Left renal cortex interstitium (tissue), 4 donors: Measurements from ENCODE around the gene PEG3. TPM values are rescaled to one million over a fixed set of nuclear protein-coding genes. Genes with fewer than 3 reads are reported as not detected.
"Not testable (repeated sequence)": the region's sequence is repeated elsewhere in the genome, so short reads cannot be mapped to it uniquely, and the experiment has no call there.

Experiments used
- DNase-seq, 4 donors: peaks; one replicate each; pipeline ENCODE4 v3.0.0-alpha.2; 2013; ENCODE audit warnings: low read depth in 4 of 4, low spot score in 2 of 4, missing footprints in 1 of 4
- polyA plus RNA-seq, 4 donors: library from polyadenylated mRNA; unstranded; fragments of 120-200 nt; gene quantifications; one replicate each; pipeline ENCODE4 v1.2.1, GENCODE V29; 2013; ENCODE audit not compliant: insufficient read length in 4 of 4

Gene PEG3
- polyA plus RNA-seq, result 10 to 100 TPM; 50.6 to 95.4 (median 77.1) TPM

DNA sequence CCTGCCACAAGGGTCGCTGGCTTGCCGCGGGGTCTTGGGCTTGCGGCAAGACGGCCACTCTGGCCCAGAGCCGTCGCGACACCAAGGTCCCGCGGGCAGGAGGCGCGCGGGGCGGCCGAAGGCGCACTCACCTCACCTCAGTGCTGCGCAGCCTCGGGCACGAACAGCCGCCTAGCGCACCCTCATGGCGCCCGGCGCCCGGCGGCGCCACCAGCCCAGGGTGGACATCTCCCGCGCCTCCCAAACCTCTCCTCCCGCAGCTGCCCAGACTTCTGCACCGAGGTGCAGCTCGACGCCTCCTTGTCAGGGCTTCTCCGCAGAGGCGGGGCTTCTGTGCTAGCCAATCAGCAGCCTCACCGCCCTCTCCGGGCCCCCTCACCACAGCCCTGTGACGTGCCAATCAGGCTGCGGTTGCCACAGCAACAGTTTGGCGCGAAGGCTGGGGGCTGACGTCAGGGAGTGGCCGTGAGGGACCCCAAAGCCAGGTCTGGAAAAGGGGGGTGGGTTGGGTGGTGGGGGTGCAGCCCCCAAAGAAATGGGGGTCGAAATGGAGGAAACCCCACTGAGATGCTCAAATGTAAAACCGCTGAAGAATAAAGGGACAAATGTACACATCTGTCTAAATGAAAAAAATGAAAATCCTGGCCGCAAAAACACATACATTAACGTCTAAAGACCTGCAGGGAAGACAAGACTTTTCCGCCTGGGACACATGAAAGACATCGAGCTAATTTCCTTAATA is at the start of gene PEG3, which contains the start of gene ZIM2:
Gene PEG3 (minus strand): TSS at position 276 of the 742 bp plus-strand sequence. CDS start 16,071 bp downstream, outside the sequence.
Gene ZIM2 (minus strand): TSS at position 276 of the 742 bp plus-strand sequence. CDS start 16,449 bp downstream, outside the sequence.
- DNase-seq, result peak; percentile 41 to 80 (median 70)

DNA sequence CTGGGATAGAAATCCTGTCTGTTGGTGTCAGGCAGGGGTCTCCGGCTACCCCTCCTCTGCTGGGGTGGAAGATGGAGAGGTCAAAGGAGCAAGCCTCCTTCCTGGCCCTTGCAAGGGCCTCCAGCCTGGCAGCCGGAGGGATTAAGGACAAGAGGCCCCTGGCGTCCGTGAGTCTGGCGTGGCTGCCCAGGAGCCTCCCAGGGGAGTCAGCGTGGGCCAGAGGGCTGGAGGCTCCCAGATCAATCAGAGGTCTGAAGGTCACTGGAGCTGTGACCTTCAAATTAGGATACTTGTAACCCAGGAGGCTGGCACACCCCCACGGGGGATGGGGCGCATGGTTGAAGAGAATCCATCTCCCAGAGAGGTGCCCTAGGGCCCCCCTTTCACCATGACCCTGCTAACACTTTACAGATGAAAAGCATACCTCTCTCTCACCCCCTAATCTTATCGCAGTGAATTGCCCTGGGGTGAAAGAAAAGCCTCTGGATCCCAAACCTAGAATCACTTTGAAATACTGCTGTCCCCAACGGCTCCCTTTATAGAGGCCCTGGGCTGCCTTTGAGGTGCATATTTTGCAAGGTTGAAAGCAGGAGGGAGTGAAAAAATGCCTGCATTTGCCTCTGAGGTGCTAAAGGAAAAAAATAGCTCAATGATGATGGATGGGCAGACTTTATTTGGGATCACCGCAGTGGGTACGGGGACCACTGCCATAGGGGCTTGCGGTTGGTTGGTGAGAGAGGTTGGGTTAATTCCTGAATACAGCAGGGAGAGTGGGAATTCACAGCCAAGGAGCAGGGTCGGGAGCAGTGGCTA is 44.9 kb upstream of the PEG3 start:
- DNase-seq, result no peak

DNA sequence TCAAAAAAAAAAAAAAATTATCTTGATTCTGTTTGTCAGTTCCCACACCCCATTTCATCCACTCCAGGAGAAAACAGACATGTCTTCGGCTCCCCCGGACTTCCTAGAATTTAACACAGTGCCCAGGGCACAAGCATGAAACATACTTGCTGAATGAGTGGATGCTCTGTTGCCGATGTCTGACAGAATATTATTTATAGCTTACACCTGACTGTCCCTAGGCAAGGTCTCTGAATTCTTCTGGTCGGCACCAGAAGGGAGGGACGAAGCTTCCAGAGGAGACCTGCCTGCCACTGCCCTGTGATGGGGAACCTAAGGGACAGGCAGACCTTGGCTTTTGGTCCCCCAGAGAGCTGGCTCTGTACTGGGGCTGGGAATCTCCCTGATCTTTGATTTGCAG is 43.9 kb upstream of the PEG3 start:
- DNase-seq, result no peak

DNA sequence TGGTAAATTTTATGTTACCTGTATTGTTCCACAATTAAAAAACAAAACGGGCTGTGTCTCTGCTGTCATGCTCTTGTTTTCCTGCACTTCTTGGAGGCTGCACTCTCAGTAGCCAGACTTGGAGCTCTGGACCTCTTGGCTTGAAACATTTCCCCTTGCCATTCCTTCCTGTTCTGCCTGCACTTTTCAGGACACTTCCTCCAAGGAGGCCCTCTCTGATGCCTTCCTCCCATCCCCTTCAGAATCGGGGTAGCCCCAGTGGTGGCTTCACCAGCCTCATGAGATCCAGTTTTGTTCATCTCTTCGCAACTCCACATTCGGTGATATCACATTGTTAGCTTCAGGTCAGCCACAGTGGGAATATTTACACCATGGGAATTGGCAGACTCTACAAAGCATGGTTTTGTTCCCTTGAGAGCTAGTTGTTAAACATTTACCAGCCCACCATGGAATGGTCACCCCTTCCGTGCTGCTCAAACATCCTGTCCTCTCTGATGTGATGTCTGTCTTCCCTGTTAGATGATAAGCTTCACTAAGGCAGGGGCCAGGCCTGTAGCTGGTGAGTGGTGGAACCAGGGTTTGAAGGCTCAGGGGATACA is 40.2 kb upstream of the PEG3 start:
- no peak for DNase-seq

DNA sequence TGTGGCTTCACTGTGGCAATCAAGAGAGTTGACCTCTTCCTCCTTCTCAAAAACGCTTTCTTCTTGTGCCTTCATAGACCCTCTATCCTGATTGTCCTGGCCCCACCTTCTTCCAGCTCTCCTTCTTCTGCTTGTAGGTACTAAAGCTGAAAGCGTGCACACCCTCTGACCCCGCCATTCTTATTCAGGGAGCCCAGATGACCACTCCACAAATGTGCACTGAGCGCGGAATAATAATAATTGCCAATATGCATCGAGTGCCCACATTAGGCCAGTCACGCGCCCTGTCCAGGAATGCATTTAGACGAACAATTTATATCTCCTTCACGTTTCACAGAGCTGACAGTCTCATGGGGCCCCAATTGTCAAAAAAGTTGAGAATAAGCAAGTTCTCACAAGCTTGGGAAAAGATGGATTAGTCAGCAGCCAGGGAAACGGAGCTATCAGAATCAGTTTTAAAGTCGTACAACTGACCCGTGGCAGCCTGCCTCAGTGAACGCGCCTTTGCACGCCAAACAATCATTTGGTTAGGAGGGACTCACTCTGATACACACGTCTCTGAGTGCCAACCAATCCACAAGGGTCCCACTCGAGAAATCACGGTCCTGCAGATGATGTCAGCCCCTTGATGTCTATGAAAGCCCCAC is 36.7 kb upstream of the PEG3 start:
- no peak for DNase-seq

DNA sequence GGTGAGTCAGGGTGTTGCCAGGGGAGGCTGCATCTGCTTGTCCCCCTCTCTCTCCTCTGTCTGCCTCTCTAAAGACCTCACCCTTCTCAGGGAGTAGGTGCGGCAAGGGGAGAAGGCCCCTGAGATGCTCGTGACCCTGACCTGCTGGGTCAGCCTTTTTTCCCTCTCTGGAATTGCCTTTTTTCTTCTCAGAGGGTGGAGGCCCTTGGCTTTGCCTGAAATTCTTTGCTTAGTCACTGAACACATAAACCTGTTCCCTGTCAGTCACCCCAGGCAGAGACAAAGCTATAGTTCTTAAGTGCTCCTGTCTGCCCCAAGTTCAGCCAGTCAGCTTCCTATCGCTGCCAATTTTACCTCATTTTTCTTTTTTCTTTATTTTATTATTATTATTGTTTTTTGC is 35.2 kb upstream of the PEG3 start:
- no peak for DNase-seq

DNA sequence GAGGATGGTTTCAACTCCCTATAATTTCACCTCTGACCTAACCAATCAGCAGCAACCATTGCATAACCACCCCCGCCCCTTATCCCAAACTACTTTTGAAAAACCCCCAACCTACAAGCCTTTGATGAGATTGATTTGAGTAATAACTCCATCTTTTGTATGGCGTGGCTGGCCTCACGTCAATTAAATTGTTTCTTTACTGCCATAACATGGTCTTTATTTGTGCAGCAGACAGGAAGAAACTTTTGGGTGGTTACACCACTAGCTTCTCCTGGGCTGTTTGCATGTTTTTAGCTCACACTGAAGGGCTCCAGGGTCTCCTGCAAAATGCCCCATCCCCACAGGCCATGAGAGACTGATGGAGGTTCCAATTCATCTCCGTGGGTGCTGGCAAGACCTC is 34.0 kb upstream of the PEG3 start:
- DNase-seq, result no peak

DNA sequence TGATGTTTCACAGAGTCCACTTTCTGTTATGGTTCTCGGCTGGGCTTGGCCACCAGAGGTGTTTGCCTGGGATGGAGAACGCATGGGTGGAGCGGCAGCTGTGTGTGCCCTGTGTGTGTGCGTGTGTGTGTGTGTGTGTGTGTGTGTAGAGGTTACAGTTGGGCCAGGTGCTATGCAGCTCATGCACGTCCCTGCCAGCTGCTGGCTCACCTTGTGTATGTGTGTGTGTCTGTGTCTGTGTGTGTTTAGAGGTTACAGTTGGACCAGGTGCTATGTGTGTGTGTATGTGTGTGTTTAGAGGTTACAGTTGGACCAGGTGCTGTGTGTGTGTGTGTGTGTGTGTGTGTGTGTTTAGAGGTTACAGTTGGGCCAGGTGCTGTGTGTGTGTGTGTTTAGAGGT is 33.0 kb upstream of the PEG3 start:
- no peak for DNase-seq

DNA sequence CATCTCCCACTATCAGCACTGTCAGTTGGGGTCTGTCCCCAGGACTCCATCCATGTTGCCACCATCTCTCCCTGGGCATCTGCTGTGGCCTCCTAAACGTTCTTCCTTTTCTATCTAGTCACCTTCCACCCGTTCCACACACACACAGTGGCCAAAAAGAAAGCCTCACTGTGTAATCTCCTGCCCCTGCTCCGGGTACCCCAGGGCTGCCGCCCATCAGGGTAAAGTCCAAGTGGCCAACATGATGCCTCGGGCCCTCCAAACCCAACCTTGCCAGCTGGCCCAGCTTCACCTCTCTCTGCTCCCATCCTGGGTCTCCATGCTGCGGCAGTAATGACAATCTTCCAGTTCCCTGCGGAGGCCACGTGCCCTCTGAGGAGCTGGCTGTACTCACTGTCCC is 29.4 kb upstream of the PEG3 start:
- DNase-seq, result no peak

DNA sequence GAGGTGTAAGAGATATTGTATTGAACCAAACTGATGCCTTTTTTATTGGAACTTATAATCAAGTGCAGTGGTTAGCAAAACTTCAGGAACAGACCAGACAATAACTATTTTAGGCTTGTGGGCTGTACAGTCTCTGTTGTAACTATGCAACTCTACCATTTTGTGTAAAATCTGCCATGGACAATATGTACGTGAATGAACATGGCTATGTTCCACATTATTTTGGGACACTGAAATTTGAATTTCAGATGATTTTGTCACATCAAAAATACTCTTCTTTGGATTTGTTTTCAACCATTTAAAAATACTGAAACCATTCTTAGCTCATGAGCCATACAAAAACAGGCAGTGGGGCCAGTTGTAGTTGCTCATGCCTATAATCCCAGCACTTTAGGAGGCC is 27.9 kb upstream of the PEG3 start:
- DNase-seq, result no peak

DNA sequence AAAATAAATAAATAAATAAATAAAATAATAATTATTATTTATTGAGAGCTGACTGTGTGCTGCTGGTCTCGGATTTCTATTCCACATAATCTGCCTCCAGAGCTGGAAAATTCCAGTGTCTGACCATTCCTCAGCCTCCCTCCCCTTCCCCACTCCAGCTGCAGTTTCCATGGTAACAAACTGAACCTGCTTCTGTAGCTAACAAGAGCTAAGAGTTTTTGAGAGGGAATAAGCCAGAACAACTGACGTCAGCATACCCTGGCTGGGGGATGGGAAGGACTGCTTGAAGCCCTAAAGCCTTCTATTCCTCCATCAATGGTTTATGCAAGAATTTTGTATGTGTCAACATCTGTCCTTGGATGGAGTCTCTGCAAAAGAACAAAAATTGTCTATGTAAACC is 26.0 kb upstream of the PEG3 start:
- peak in 3 of 4 donors; percentile 40 to 46 (median 41) for DNase-seq

DNA sequence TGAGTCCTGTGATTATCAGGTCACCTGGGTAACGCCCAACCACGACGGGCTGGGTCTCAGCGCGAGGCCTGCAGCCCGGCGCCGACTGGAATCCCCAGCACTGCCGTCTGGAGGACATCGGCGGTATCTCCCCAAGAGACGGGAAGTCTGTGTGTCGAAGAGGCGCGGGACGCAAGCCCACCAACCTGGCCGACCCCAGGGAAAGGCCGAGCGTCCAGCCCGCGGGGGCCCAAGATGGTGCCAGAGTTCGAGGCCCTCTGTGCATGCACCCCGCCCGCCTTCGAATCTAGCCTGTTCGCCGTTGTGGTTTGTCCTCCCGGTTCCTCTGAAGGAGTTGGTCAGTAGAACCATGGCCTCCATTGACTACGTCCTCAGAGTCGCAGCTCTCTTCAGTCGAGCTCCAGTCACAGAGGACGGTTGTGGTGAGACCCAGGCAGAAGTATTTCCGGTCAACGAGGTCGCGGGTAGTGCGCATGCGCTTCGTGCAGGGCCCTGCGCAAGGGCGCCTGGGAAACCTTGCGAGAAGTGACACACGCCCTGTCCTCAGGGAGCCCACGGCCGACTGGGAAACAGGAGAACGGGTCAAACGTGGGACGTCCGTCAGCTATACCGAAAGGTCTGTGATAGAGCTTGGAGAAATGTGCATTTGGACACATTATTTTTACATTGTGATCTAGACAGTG is 24.1 kb upstream of the PEG3 start:
- no peak for DNase-seq

DNA sequence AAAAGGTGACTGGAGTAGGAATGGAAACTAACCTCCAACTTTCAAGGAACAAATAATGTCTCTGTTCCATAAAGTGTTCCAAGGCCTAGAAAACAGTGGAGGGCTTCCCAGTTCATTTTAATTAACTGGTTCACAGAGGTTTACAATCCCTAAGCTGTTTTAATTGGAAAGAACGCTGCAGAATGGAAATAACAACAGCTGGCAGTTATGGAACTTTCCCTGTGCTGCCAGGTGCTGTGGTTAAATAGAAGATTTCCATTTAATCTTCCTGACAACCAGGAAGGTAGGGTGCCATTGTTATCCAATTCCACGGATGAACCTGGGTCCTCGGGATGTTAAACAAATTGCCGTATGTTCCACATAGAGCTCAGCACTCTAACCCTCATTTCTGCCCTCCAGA is 22.2 kb upstream of the PEG3 start:
- no peak for DNase-seq

DNA sequence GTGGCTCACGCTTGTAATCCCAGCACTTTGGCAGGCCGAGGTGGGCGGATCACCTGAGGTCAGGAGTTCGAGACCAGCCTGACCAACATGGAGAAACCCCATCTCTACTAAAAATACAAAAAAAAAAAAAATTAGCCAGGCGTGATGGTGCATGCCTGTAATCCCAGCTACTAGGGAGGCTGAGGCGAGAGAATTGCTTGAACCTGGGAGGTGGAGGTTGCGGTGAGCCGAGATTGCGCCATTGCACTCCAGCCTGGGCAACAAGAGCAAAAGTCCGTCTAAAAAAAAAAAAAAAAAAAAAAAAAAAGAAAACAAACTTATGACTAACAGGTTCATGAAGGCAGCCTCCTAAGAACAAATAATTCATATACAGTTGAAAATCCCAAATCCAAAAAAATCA is 19.9 kb upstream of the PEG3 start:
- not testable (repeated sequence) for DNase-seq

DNA sequence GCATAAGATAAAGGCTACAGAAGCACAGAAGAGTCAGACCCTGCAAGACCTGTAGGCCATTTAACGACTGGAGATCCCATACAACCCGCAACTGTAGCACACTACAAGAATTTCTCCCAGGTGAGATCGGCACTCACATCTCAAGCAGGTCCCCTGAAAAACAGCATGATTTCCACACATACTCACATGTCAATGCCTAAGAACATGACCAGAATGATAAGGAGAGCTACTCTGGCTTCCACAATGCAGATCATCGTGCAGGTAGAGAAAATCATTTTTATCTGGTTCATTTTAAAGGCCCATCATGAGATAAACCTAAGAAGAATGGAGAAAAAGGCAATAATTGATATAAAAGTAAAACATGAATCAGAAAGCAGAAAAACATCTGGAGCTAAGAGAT is 17.5 kb upstream of the PEG3 start:
- DNase-seq, result no peak

DNA sequence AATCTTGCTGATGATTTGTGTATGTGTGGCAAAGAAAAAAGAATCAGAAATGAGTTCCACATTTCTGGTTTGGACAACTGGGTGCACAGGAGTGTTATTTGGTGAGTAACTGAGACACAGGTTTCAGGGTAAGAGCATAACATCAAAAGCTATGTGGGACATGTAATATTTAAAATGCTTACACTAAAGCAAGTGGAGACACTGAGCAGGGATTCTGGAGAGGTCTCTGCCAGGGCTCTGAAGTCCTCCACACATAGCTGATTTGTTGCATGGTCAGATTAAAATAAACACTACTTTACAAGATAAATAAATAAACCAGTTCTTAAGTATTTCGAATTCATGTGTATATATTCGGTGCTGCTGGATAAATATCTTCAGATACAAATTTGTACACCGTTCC is 16.3 kb upstream of the PEG3 start:
- no peak for DNase-seq

DNA sequence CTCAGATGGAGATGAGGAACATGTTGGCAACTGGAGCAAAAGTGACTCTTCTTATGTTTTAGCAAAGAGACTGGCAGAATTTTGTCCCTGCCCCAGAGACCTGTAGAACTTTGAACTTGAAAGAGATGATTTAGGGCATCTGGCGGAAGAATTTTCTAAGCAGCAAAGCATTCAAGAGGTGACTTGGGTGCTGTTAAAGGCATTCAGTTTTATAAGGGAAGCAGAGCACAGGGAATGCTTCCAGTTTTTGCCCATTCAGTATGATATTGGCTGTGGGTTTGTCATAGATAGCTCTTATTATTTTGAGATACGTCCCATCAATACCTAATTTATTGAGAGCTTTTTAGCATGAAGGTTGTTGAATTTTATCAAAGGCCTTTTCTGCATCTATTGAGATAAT is 11.8 kb upstream of the PEG3 start:
- not testable (repeated sequence) for DNase-seq

DNA sequence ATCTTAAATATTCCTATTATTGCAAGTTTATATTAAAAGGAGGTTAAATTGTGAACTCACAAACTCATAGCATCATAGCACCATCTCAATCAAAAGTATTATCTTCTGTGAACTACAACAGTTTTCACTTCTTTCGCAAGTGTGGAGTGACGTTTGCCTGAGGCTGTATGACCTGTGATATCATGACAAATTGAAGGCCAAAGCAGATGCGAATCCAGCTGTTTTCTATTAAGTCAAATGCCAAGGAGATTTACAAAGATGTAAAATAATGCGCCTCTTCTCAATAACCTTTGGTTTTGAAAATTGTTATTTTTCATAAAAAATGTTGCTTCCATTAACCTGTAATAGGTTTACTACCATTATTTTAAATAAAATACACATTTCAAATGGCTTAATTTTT is 7.6 kb upstream of the PEG3 start:
- no peak for DNase-seq

DNA sequence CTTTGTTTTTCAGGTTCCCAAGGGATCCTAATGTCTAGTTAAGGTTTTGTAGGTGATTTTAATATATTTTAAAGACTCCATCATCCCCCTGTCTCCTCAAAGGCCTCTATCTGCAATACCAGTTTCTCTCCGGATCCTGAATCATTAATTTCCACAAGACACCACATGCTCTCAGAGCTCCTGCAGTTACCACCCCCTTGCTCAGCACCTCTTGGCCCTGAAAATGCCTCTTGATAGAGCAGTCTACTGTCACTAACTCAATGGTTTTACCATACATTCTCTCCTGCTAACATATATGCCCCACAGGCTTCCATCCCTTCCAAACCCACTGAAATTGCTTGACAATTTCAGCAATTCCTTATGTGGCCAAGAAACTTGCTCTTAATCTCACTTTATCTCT is 1.9 kb upstream of the PEG3 start:
- DNase-seq, result no peak

DNA sequence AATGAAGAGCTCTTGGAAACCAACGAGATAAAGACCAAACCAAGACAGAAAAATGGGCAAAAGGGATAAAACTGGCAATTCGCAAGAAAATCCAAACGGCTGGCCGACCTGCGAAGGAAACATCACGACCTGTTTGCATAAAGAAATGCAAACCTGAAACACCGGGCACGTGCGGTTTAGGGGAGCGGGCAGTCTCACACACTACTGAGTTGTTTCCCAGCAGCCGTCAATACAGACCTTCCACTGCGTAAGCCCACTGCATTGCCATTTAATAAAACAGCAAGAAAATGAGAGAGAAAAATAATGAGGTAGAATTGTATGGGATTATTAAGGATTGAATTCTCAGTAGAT is 642 bp upstream of the PEG3 start:
- peak in 1 of 4 donors; percentile 9 for DNase-seq
